Stimulated activated naive B cell treated with anti-CD40 and anti-IgM and Interleukin-4, amounts not matched to agents 10 μg/mL and 1 μg/mL and 100 μg/mL, for 72 hours (primary cell): ENCODE data around the gene FAM167B.
"Not testable (repeated sequence)": the region's sequence is repeated elsewhere in the genome, so short reads cannot be mapped to it uniquely, and the experiment has no call there.

Source experiments
- ATAC-seq, 2 donors: fragments of 150-1000 bp; cut with Tn5 transposase; replicated peaks; 2 replicates each; pipeline ENCODE4 v1.10.0; 2021; ENCODE audit warnings: moderate library complexity in 1 of 2
- DNase-seq: peaks from one replicate; pipeline ENCODE4 v3.0.0; 2021
- H3K27ac Mint-ChIP-seq: one replicate; pipeline ENCODE4 v1.8.0; 2022; ENCODE audit warnings: mild to moderate bottlenecking, mixed read lengths
- H3K27me3 Mint-ChIP-seq, 2 donors: one replicate each; pipeline ENCODE4 v1.8.0; 2022; ENCODE audit warnings: mixed read lengths in 2 of 2
- H3K36me3 Mint-ChIP-seq, 2 donors: one replicate each; pipeline ENCODE4 v1.8.0; 2022; ENCODE audit warnings: mixed read lengths in 2 of 2, mild to moderate bottlenecking in 1 of 2
- H3K4me1 Mint-ChIP-seq, 2 donors: one replicate each; pipeline ENCODE4 v1.8.0; 2022; ENCODE audit warnings: mixed read lengths in 2 of 2, mild to moderate bottlenecking in 1 of 2
- H3K4me3 Mint-ChIP-seq, 2 donors: one replicate each; pipeline ENCODE4 v1.8.0; 2022; ENCODE audit warnings: mild to moderate bottlenecking in 2 of 2, mixed read lengths in 2 of 2, moderate library complexity in 1 of 2
- H3K9me3 Mint-ChIP-seq, 2 donors: one replicate each; pipeline ENCODE4 v1.8.0; 2022; ENCODE audit warnings: mixed read lengths in 2 of 2, mild to moderate bottlenecking in 1 of 2

The FAM167B gene

GRCh38 chr1:32289256-32289655, 42.2 kb downstream of the FAM167B start:
- no peak overlapping the region for H3K27ac Mint-ChIP-seq
- DNase-seq (no peak), ATAC-seq (no peak)
- H3K36me3 Mint-ChIP-seq, result peaks cover 16 to 23% of the 10 kb centered on the region in 2 donors
- H3K4me1 Mint-ChIP-seq, result peaks cover 11 to 26% of the 10 kb centered on the region in 2 donors
- no peak overlapping the region for H3K4me3 Mint-ChIP-seq
- H3K27me3 Mint-ChIP-seq, result no peaks in the 10 kb centered on the region
- no peaks in the 10 kb centered on the region for H3K9me3 Mint-ChIP-seq

GRCh38 chr1:32291145-32291707, 44.2 kb downstream of the FAM167B start:
- H3K4me3 Mint-ChIP-seq, result peak overlapping the region; percentile 95 to 99
- no peaks in the 10 kb centered on the region for H3K27me3 Mint-ChIP-seq
- peaks cover 18 to 45% of the 10 kb centered on the region in 2 donors for H3K4me1 Mint-ChIP-seq
- no peaks in the 10 kb centered on the region for H3K9me3 Mint-ChIP-seq
- no peak for DNase-seq
- peak overlapping the region; percentile 99 for H3K27ac Mint-ChIP-seq
- ATAC-seq, result no peak
- H3K36me3 Mint-ChIP-seq, result peaks cover 10 to 29% of the 10 kb centered on the region in 2 donors

GRCh38 chr1:32291708-32292538, 44.9 kb downstream of the FAM167B start, which contains the start of gene HDAC1:
Gene HDAC1, plus strand, starts transcription at chr1:32292083. Its CDS starts 87 bp downstream, at chr1:32292170.
- peaks cover 22 to 52% of the 10 kb centered on the region in 2 donors for H3K4me1 Mint-ChIP-seq
- ATAC-seq (peak; percentile 99), DNase-seq (peak; percentile 98)
- H3K4me3 Mint-ChIP-seq, result peak within 1 kb of the TSS; percentile 95 to 99
- H3K27ac Mint-ChIP-seq, result peak within 1 kb of the TSS; percentile 99
- H3K36me3 Mint-ChIP-seq, result peaks cover 16 to 31% of the 10 kb centered on the region in 2 donors
- H3K9me3 Mint-ChIP-seq, result no peaks in the 10 kb centered on the region
- H3K27me3 Mint-ChIP-seq, result no peaks in the 10 kb centered on the region

- not testable (repeated sequence) for ATAC-seq, H3K27me3 Mint-ChIP-seq, H3K4me3 Mint-ChIP-seq, H3K9me3 Mint-ChIP-seq, DNase-seq
- Mint-ChIP-seq H3K27ac (peak overlapping the region; percentile 25), H3K4me1 (peaks cover 31 to 74% of the 10 kb centered on the region in 2 donors), H3K36me3 (peaks cover 40 to 54% of the 10 kb centered on the region in 2 donors)
Observed at GRCh38 chr1:32298211-32298610, 51.2 kb downstream of the FAM167B start.
